Measurements from ENCODE around the gene ACBD7. TPM values are rescaled to one million over a fixed set of nuclear protein-coding genes. Genes with fewer than 3 reads are reported as not detected.

The ACBD7 gene
- total and polyA plus RNA-seq, 9 of the 15 experiments (the other 6 are each of a cell fraction or from before 2014, with no cell fraction given): 0.21 to 3.2 (median 0.84) TPM

DNA sequence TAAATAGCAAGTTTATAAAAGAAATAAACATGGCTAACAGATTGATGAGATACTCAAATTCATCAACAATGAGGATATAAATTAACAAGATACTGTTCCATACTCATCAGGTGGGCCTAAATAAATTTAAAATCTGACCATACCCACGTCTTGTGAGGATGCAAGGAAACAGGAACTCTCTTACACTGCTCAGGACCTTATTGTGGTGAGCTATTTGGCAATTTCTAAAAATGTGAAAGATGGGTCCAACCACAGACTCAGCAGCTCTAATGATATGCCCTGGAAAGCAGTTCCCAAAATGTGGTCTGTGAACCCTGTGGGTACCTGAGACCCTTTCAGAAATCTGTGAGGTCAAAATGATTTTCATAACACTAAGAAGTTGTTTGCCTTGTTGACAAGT, 30.0 kb upstream of the ACBD7 start:
- no peaks in the 10 kb centered on the region for H3K79me2 ChIP-seq (ENCODE audit: control insufficient read depth, insufficient read depth, low read length)
- BruUV-seq (replicated peaks): no TSS peak
- POLR2A ChIA-PET: interaction anchor here (0.9 to 1.5 kb wide), 2 partner anchors 9 to 10 kb away, joined by 3 read pairs; no protein-coding TSS in a partner anchor
- H3K4me1 ChIP-seq (replicated peaks in 1 of 2; ENCODE audit: control insufficient read depth in 2 of 2, insufficient read depth in 2 of 2, low read length in 2 of 2): no peaks in the 10 kb centered on the region
- CTCF ChIA-PET (ENCODE audit: low intra/inter-chr PET ratio): interaction anchor here (0.7 kb wide), 1 partner anchor 201 kb away, joined by 5 read pairs; no protein-coding TSS in a partner anchor
- H3K4me2 ChIP-seq (ENCODE audit: insufficient read depth, low read length): no peak overlapping the region
- ATAC-seq (no peak), FAIRE-seq (no peak), DNase-seq (ENCODE audit: extremely low read depth in 1 of 4, low spot score in 3 of 4) (no peak)
- H3K27me3 ChIP-seq (ENCODE audit: control insufficient read depth in 2 of 2, insufficient read depth in 2 of 2, low read length in 2 of 2): no peaks in the 10 kb centered on the region
- peaks cover 10% of the 10 kb centered on the region; the same call in 2 of the 3 replicates for H3K36me3 ChIP-seq (ENCODE audit: control insufficient read depth, insufficient read depth, low read length)
- H3K9ac ChIP-seq (ENCODE audit: insufficient read depth in 1 of 2, low read depth in 2 of 2, low read length in 2 of 2): no peak overlapping the region
- no peaks in the 10 kb centered on the region; the same call in 1 of the 2 replicates for H3K9me3 ChIP-seq (replicated peaks; ENCODE audit: control insufficient read depth, insufficient read depth, low read depth, low read length)
- intact Hi-C loops (cut with micrococcal nuclease) (no loop called here), in situ Hi-C loops (cut with MboI) (no loop called here)
- H4K20me1 ChIP-seq (replicated peaks; ENCODE audit: control insufficient read depth, insufficient read depth, low read length): no peaks in the 10 kb centered on the region
- no peaks in the 10 kb centered on the region for H3K9me1 ChIP-seq (ENCODE audit: control insufficient read depth, insufficient read depth, low read length)
- TF ChIP-seq ZNF785 (CRISPR knock-in tag; IDR thresholded peaks at IDR 0.05) (no peak), EP300 (IDR thresholded peaks at IDR 0.05; ENCODE audit: low read length) (no peak), RAD51 (IDR thresholded peaks at IDR 0.05; ENCODE audit: borderline replicate concordance, low read depth) (no peak), TOE1 (IDR thresholded peaks at IDR 0.05; ENCODE audit: borderline replicate concordance) (no peak), TOE1 (CRISPR knock-in tag; IDR thresholded peaks at IDR 0.05; ENCODE audit: borderline replicate concordance, low read depth) (no peak), ESRRB (CRISPR knock-in tag; IDR thresholded peaks at IDR 0.05; ENCODE audit: borderline replicate concordance) (no peak), ZNF551 (CRISPR knock-in tag; IDR thresholded peaks at IDR 0.05) (no peak), CCAR2 (IDR thresholded peaks at IDR 0.05; ENCODE audit: low read depth, low read length) (no peak)
- TF ChIP-seq, protein P1, sequence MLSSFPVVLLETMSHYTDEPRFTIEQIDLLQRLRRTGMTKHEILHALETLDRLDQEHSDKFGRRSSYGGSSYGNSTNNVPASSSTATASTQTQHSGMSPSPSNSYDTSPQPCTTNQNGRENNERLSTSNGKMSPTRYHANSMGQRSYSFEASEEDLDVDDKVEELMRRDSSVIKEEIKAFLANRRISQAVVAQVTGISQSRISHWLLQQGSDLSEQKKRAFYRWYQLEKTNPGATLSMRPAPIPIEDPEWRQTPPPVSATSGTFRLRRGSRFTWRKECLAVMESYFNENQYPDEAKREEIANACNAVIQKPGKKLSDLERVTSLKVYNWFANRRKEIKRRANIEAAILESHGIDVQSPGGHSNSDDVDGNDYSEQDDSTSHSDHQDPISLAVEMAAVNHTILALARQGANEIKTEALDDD (IDR thresholded peaks at IDR 0.05): no peak
- TF ChIP-seq, protein P2, sequence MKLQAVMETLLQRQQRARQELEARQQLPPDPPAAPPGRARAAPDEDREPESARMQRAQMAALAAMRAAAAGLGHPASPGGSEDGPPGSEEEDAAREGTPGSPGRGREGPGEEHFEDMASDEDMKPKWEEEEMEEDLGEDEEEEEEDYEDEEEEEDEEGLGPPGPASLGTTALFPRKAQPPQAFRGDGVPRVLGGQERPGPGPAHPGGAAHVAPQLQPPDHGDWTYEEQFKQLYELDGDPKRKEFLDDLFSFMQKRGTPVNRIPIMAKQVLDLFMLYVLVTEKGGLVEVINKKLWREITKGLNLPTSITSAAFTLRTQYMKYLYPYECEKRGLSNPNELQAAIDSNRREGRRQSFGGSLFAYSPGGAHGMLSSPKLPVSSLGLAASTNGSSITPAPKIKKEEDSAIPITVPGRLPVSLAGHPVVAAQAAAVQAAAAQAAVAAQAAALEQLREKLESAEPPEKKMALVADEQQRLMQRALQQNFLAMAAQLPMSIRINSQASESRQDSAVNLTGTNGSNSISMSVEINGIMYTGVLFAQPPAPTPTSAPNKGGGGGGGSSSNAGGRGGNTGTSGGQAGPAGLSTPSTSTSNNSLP (IDR thresholded peaks at IDR 0.05; ENCODE audit: borderline replicate concordance, low read depth, low read length): no peak
- H3K4me3 ChIP-seq: no peak overlapping the region
- 35% methylated on average over 1 of the region's 1 CpG for WGBS (ENCODE audit: insufficient coverage, low coverage, missing lambda C conversion rate)
- H2AFZ ChIP-seq (ENCODE audit: low read depth, low read length): no peak overlapping the region
- no peak overlapping the region for H3K27ac ChIP-seq (ENCODE audit: extremely low read depth, low read depth, low read length)
